Measurements from ENCODE around the gene PER3. TPM values are rescaled to one million over a fixed set of nuclear protein-coding genes. Genes with fewer than 3 reads are reported as not detected.
A peak's percentile ranks its signal among the peaks of the same experiment; 100 is the strongest.
"Not testable (repeated sequence)": the region's sequence is repeated elsewhere in the genome, so short reads cannot be mapped to it uniquely, and the experiment has no call there.

Gene PER3
- total RNA-seq, 1 donor from 2014 or later, result 11.5 TPM

- peaks cover 33% of the 10 kb centered on the region for H3K36me3 Mint-ChIP-seq
- H3K4me1 Mint-ChIP-seq, result peaks cover 5% of the 10 kb centered on the region
- H3K9me3 Mint-ChIP-seq, result peaks cover 12% of the 10 kb centered on the region
- H3K27ac Mint-ChIP-seq, result no peak overlapping the region
- no peaks in the 10 kb centered on the region for H3K27me3 Mint-ChIP-seq (ENCODE audit: low read depth)
- peak overlapping the region; percentile 34 for H3K4me3 Mint-ChIP-seq
- no peak for DNase-seq (ENCODE audit: low spot score in 2 of 2, unreplicated experiment in 2 of 2)
- TF ChIP-seq CTCF (IDR thresholded peaks at IDR 0.05; ENCODE audit: unreplicated experiment), result no peak
Observed at GRCh38 chr1:7784492-7785071, 491 bp downstream of the PER3 start.

- DNase-seq (ENCODE audit: low spot score in 2 of 2, unreplicated experiment in 2 of 2), result no peak
- peaks cover 5% of the 10 kb centered on the region for H3K4me1 Mint-ChIP-seq
- H3K36me3 Mint-ChIP-seq, result peaks cover 35% of the 10 kb centered on the region
Observed at GRCh38 chr1:7785108-7785507, 1.0 kb downstream of the PER3 start.

GRCh38 chr1:7786795-7787194 is 2.7 kb downstream of the PER3 start:
- no peak for DNase-seq (ENCODE audit: low spot score in 2 of 2, unreplicated experiment in 2 of 2)
- TF ChIP-seq CTCF (IDR thresholded peaks at IDR 0.05; ENCODE audit: unreplicated experiment), result no peak
- peaks cover 5% of the 10 kb centered on the region for H3K4me1 Mint-ChIP-seq
- H3K9me3 Mint-ChIP-seq, result peaks cover 31% of the 10 kb centered on the region
- no peaks in the 10 kb centered on the region for H3K27me3 Mint-ChIP-seq (ENCODE audit: low read depth)
- no peak overlapping the region for H3K27ac Mint-ChIP-seq
- peaks cover 50% of the 10 kb centered on the region for H3K36me3 Mint-ChIP-seq
- no peak overlapping the region for H3K4me3 Mint-ChIP-seq

More at GRCh38 chr1:7785108-7785507, 1.0 kb downstream of the PER3 start:
- H3K27ac Mint-ChIP-seq, result peak overlapping the region; percentile 18
- no peaks in the 10 kb centered on the region for H3K27me3 Mint-ChIP-seq (ENCODE audit: low read depth)
- no peak for TF ChIP-seq CTCF (IDR thresholded peaks at IDR 0.05; ENCODE audit: unreplicated experiment)
- peak overlapping the region; percentile 34 for H3K4me3 Mint-ChIP-seq
- H3K9me3 Mint-ChIP-seq, result peaks cover 17% of the 10 kb centered on the region

GRCh38 chr1:7789828-7790227 is 5.7 kb downstream of the PER3 start:
- peaks cover 34% of the 10 kb centered on the region for H3K9me3 Mint-ChIP-seq

GRCh38 chr1:7791027-7791426 is 6.9 kb downstream of the PER3 start:
- not testable (repeated sequence) for H3K27ac Mint-ChIP-seq; DNase-seq (ENCODE audit: low spot score in 2 of 2, unreplicated experiment in 2 of 2); H3K4me3 Mint-ChIP-seq; H3K4me1 Mint-ChIP-seq; H3K27me3 Mint-ChIP-seq (ENCODE audit: low read depth)
- peaks cover 63% of the 10 kb centered on the region for H3K36me3 Mint-ChIP-seq
- peaks cover 28% of the 10 kb centered on the region for H3K9me3 Mint-ChIP-seq

More at GRCh38 chr1:7789828-7790227, 5.7 kb downstream of the PER3 start:
- H3K36me3 Mint-ChIP-seq, result peaks cover 71% of the 10 kb centered on the region
- no peak for TF ChIP-seq CTCF (IDR thresholded peaks at IDR 0.05; ENCODE audit: unreplicated experiment)
- H3K27ac Mint-ChIP-seq, result no peak overlapping the region
- no peaks in the 10 kb centered on the region for H3K4me1 Mint-ChIP-seq
- no peak for DNase-seq (ENCODE audit: low spot score in 2 of 2, unreplicated experiment in 2 of 2)
- no peaks in the 10 kb centered on the region for H3K27me3 Mint-ChIP-seq (ENCODE audit: low read depth)
- no peak overlapping the region for H3K4me3 Mint-ChIP-seq

- Mint-ChIP-seq H3K4me1 (no peaks in the 10 kb centered on the region), H3K9me3 (peaks cover 14% of the 10 kb centered on the region), H3K27me3 (ENCODE audit: low read depth) (no peaks in the 10 kb centered on the region), H3K27ac (no peak overlapping the region), H3K36me3 (peaks cover 42% of the 10 kb centered on the region), H3K4me3 (no peak overlapping the region)
- DNase-seq (ENCODE audit: low spot score in 2 of 2, unreplicated experiment in 2 of 2), result no peak
- TF ChIP-seq CTCF (IDR thresholded peaks at IDR 0.05; ENCODE audit: unreplicated experiment), result no peak
Observed at GRCh38 chr1:7795406-7795805, 11.3 kb downstream of the PER3 start.
